Pulmonary artery endothelial cell (primary cell): ENCODE data around the gene CHST14. TPM values are rescaled to one million over a fixed set of nuclear protein-coding genes. Genes with fewer than 3 reads are reported as not detected.
"Not testable (repeated sequence)": the region's sequence is repeated elsewhere in the genome, so short reads cannot be mapped to it uniquely, and the experiment has no call there.

Experiments
- DNase-seq: peaks from one replicate; pipeline ENCODE4 v3.0.0-alpha.2; 2011; ENCODE audit warnings: low read depth, low spot score
- total RNA-seq: library from RNA; depleted of rRNA; stranded (reverse); fragments of >200 nt; gene quantifications from 2 replicates; pipeline ENCODE4 v1.2.3, GENCODE V29; 2014

Gene CHST14
- total RNA-seq, 1 donor from 2014 or later = 11.1 TPM

DNA sequence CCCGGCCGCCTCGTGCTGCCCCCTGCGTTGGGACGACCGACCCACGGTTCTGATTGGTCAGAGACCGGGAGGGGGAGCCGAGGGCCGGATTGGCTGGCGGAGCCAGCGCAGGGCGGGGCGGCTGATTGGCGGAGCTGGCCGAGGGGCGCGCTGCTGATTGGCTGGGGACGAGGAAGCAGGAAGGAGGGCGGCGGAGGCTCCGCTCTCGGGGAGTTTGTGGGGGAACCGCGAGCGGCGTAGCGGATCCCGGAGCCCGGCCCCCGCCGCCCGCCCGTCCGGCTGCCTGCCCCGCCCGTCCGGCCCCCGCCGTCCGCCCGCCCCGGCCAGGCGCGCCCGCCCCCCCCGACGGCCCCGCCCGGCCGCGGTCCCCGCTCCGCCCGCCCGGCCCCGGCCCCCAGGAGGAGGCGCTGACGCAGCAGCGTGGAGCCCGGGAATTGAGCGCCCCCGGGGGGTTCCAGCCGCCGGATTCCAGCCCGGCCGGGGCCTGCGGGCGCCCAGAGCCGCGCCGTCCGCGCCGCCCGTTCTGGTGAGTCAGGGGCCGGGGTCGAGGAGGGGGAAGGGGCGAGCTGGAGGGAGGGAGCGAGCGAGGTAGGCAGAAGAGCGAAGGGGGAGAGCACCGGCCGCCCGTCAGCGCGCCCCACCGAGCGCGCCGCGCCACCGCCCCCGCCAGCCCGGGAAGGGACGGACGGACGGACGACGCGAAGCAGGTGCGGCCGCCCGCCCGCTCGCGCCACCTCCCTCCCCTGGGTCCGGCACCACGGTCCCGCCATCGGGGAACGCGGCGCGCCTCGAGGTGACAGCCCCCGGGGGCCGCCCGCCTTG, 29.8 kb upstream of the CHST14 start, which contains the start of gene BAHD1:
TSS of gene BAHD1 (plus strand) at position 211 of the 822 bp plus-strand sequence. CDS start 17,512 bp downstream, outside the sequence.
- DNase-seq = peak; percentile 75

DNA sequence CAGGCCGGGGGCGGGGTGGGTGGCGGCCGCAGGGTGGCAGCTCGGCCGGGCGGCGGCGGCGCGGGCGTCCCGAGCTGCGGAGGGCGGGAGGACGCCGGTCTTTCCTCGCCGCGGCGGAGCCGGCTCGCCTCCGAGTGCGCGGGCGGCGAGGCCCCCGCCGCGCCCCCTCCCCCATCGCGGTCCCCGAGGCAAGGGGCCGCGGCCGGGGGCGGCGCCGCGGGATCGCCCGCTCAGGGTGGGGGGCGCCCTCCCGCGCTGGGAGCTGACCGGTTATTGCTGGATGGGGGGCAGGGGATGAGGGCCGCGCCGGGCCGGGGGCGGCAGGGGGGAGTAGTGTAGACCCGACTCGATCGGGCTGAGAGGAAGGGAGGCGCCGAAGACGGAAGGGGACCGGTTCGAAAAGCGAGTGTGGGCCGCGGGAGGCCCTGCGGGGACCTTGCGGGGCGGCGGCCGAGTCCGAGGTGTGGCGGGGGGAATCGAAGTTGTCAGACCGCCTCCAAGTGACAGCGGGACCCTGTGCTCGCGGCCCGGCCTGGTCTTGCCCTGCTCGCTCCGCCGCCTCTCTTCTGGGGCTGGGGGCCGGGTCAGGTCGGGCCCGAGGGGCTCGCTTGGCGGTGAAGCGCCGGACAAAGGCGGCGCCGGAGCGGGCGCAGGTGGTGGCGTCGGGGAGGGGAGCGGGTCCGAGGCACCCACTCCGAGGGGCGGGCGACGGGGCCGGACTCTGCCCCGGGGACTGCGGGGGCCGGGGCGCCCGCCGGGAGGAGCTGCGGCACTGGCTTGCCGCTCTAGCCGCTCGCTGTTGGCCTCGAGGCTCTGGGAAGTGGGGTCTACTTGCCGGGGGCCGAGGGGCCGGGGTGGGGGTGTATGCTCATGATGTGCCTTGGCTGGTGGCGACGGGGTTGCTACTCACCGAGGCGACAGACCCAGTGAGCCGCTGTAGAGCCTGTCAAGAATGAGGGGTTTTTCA, 28.9 kb upstream of the CHST14 start:
- no peak for DNase-seq

DNA sequence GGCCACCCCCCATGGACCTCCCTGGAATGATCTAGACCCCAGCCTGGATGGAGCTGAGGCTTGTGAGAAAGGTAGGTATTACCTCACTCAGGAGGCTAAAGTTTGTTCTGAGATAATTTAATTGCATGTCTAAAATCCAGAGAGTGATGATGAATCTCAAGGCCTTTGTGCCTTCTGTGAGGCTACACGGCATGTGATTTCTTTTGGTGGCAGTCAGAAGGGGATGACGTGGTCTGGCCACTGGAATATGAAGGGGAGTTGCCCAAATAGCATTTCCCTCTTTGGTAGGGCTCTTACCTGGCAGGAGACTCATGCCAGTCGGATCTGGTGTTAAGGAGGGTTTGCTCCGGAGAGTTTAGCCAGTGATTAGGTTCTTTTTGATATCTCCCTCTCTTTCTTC, 27.5 kb upstream of the CHST14 start:
- DNase-seq = no peak

DNA sequence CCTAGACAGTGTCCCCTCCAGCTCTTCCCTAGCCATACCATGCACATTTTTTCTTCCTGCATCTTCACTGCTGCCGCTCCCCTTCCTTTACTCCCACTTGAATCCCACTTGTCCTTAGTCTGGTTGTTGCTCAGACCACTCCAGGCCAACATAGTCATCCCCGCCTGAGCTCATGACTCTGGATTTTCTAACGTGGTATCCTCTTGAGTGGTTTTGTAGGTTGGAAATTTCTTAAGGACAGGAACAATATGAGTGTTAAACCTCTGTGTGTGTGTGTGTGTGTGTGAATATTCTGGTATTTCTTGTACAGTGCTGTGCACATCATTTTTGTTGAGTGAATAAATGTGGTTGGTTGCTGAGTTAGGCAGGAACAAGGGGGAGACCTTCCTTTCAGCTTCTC, 26.9 kb upstream of the CHST14 start:
- no peak for DNase-seq

GRCh38 chr15:40444736-40445135, 26.0 kb upstream of the CHST14 start:
- no peak for DNase-seq

GRCh38 chr15:40445421-40445922, 25.3 kb upstream of the CHST14 start:
- no peak for DNase-seq

DNA sequence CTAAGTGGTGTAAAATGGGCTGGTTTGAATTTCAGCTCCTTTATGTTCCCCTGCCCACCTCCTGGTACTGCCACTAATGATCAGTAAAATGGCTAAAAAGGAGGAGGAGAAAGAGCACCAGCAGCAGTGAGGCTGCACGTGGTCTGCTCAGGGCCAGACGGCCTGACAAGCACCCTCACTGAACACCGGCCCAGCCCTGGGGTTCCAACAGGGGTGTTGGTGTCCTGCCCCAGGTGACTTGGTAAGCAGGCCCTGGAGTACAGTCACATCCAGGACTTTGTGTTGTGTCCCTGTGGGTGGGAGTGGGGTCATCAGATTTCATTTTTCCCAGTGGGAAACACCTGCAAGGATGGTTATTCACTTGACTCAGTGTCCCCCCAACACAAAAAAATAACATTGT, 24.6 kb upstream of the CHST14 start:
- DNase-seq = no peak

DNA sequence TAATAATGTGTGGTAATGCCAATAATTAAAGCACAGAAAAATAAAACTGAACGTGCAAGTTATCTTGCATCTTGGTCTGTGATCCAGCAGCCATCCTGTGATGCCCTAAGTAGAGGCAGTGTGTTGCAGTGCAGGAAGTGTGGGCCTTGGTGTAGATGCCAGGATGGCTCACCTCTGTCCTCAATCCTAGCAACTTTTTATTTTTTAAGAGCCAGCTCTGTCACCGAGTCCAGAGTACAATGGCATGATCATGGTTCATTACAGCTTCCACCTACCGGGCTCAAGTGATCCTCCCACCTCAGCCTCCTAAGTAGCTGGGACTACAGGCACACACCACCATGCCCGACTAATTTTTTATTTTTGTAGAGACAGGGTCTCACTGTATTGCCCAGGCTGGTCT, 22.4 kb upstream of the CHST14 start:
- no peak for DNase-seq

- DNase-seq = no peak
Observed at GRCh38 chr15:40449275-40449674, 21.5 kb upstream of the CHST14 start.

GRCh38 chr15:40450047-40450446, 20.7 kb upstream of the CHST14 start:
- DNase-seq = no peak

GRCh38 chr15:40451527-40452158, 19.1 kb upstream of the CHST14 start:
- no peak for DNase-seq

DNA sequence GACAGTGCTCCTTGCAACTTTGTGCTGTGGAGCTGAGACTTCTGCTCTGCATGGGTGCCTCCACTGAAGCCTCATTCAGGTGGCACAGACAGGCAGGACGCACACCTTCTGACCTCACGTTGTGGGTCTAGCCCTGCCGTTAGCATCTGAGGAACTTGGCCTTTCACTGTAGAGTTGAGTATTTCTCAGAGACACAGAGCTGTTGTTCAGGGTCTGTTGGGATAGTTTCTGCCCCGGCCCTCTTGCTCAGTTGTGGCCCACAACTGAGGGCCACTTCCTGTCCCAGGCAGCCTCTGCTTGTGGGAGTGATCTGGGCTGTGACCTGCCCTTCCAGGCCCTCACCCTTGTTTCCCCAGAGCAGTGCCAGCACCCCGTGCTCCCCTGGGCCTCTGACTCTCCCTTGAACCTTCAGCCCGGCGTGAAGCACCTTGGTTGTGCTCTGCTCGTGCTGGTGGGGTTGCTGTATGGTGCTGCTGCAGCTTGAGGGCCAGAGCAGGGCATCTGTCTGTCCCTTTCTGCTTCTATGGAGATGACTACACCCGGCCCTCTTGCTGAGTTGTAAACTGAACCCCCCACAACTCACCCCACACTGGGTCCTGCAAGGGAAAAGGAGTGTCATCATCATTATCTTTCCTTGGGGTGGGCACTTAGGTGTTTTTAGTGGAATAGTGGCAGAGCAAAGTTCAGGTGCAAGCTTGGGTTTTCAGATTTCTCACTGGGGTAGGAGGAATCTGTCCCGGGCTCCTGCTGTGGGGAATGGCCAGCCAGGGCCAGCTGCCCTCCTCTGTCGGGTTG, 18.3 kb upstream of the CHST14 start:
- no peak for DNase-seq

DNA sequence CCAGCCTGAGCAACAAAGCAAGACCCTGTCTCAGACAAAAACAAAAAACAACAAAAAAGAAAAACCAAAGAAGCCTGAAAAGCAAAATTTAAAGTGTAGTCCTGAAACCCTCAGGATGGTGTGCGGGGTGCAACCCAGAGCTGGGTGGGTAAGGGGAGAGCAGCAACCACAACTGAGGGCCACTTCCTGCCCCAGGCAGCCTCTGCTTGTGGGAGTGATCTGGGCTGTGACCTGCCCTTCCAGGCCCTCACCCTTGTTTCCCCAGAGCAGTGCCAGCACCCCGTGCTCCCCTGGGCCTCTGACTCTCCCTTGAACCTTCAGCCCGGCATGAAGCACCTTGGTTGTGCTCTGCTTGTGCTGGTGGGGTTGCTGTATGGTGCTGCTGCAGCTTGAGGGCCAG, 16.8 kb upstream of the CHST14 start:
- DNase-seq = not testable (repeated sequence)

- no peak for DNase-seq
Observed at GRCh38 chr15:40454904-40455391, 15.8 kb upstream of the CHST14 start.

DNA sequence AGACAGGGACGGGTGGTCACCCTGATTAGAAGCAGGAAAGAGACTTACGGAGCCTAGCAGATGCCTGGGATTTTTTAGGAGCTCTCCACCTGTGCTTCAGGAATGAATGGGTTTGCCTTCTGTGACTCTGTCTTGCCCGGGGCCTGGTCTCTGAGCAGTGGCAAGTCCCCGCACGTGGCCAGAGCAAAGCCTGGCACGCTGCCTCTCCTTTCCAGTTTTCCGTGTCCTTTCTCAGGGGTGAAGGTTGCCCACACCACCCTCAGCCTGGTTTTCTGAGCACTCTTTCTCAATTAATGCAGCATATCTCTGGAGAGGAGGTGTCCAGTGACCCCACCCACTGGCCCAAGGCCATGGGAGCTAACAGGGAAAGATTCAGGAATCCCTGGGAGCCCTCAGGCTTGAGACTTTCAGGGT, 14.5 kb upstream of the CHST14 start:
- no peak for DNase-seq

GRCh38 chr15:40456738-40457137, 14.0 kb upstream of the CHST14 start:
- DNase-seq = no peak

GRCh38 chr15:40458495-40459371, 12.1 kb upstream of the CHST14 start:
- DNase-seq = no peak

DNA sequence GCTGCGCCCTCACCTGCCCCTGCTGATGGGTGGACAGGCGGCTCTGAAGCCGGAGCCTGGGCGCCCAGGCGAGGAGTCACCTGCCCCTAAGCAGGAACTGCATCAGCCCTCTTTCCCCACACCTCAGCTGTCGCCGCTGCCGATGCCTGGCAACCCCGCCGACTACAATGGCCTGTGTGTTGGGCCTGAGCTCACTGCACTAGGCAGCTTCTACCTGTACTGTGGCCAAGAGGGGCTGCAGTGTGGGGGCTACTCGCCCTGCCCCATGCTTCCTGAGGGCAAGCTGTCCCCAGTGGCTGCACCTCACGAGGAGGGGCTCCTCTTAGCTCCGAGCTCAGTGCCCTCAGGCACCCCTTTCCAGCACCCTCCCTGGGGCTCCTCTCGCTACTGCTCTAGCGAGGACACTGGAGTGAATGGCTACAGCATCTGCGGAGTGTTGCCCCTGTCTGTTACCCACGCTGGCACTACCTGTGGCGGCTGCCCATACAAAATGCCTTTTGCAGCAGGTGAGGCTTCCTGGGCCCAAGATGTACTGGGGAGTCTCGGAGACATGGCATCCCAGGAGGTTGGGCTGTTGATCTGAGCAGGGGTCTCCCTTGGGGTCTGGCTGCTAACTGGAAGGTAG, 11.3 kb upstream of the CHST14 start:
- DNase-seq = no peak

- DNase-seq = no peak
Observed at GRCh38 chr15:40460404-40460803, 10.4 kb upstream of the CHST14 start.
